Measurements from ENCODE around the gene F12. TPM values are rescaled to one million over a fixed set of nuclear protein-coding genes. Genes with fewer than 3 reads are reported as not detected.
"Not testable (repeated sequence)": the region's sequence is repeated elsewhere in the genome, so short reads cannot be mapped to it uniquely, and the experiment has no call there.

The F12 gene
- polyA plus RNA-seq, 10 donors = 0.17 to 1.1 (median 0.39) TPM; not detected in 1

- DNase-seq = not testable (repeated sequence)
Observed at GRCh38 chr5:177417081-177417480, 7.7 kb upstream of the F12 start.

GRCh38 chr5:177414481-177414880 lies 5.1 kb upstream of the F12 start:
- DNase-seq = no peak

GRCh38 chr5:177412603-177413233 lies 3.4 kb upstream of the F12 start:
- no peak for DNase-seq

GRCh38 chr5:177410575-177410974 lies 1.2 kb upstream of the F12 start:
- no peak for DNase-seq

- DNase-seq = no peak
Observed at GRCh38 chr5:177405805-177406204, 3.6 kb downstream of the F12 start.

GRCh38 chr5:177405312-177405711 lies 4.1 kb downstream of the F12 start:
- no peak for DNase-seq

GRCh38 chr5:177404641-177405179 lies 4.7 kb downstream of the F12 start:
- peak in 1 of 3 donors; percentile 47 for DNase-seq

GRCh38 chr5:177403792-177404640 lies 5.3 kb downstream of the F12 start:
- peak in 2 of 3 donors; percentile 80 to 91 for DNase-seq

GRCh38 chr5:177403102-177403791 lies 6.1 kb downstream of the F12 start:
- DNase-seq = peak in 1 of 3 donors; percentile 62

GRCh38 chr5:177402271-177403043 lies 6.9 kb downstream of the F12 start:
- peak in 2 of 3 donors; percentile 19 to 52 for DNase-seq

GRCh38 chr5:177399997-177400868 lies 9.1 kb downstream of the F12 start, which contains the start of gene PFN3:
TSS of gene PFN3 (minus strand) at chr5:177400661. CDS start at chr5:177400576, 85 bp downstream.
- peak in 2 of 3 donors; percentile 34 to 63 for DNase-seq

GRCh38 chr5:177397875-177398390 lies 11.4 kb downstream of the F12 start:
- DNase-seq = no peak

GRCh38 chr5:177396807-177397206 lies 12.6 kb downstream of the F12 start:
- DNase-seq = no peak

GRCh38 chr5:177396078-177396477 lies 13.3 kb downstream of the F12 start:
- no peak for DNase-seq

- no peak for DNase-seq
Observed at GRCh38 chr5:177393990-177394389, 15.4 kb downstream of the F12 start.

GRCh38 chr5:177393206-177393765 lies 16.1 kb downstream of the F12 start:
- DNase-seq = no peak

- DNase-seq = no peak
Observed at GRCh38 chr5:177392765-177393164, 16.6 kb downstream of the F12 start.

- DNase-seq = peak; percentile 78 to 93 (median 89)
Observed at GRCh38 chr5:177390363-177391300, 18.7 kb downstream of the F12 start.
